ENCODE results near the gene SNX17.

- TF ChIP-seq EZH2 (IDR thresholded peaks at IDR 0.05; ENCODE audit: borderline replicate concordance, low read depth, low read length, poor library complexity, severe bottlenecking): no peak
- TF ChIP-seq CTCF (conservative IDR thresholded peaks at IDR 0.05; ENCODE audit: low read depth, low read length): no peak
These were observed 52.5 kb downstream of the SNX17 start for GRCh38 chr2:27422958-27423357.

Measured in A673 (cell line).